H1 (cell line): ENCODE measurements around the gene KCNH8. TPM values are rescaled to one million over a fixed set of nuclear protein-coding genes. Genes with fewer than 3 reads are reported as not detected.

Experiments
- CTCF ChIA-PET: fragments of 300-600 bp; sonication (Branson Sonifier 250); formaldehyde crosslinking; loops from one replicate; lab custom pipeline; 2021; ENCODE audit not compliant: partially characterized antibody; lab: Charles Lee
- POLR2A ChIA-PET: fragments of 300-600 bp; sonication (Branson Sonifier 250); formaldehyde crosslinking; loops from one replicate; lab custom pipeline; 2021; ENCODE audit warnings: inconsistent platforms; ENCODE audit not compliant: partially characterized antibody; lab: Charles Lee
- DNase-seq, 2 experiments: peaks; one replicate each; pipeline versions ENCODE4 v3.0.0 to v3.0.0-alpha.2; 2010 to 2022; ENCODE audit warnings: low spot score in 2 of 2, low read depth in 1 of 2, mixed read lengths in 1 of 2
- FAIRE-seq: peaks from 2 replicates; lab custom pipeline; 2011; peaks lifted over from hg19 to GRCh38; lab: Jason Lieb, UNC
- H2AFZ ChIP-seq: 2 replicates; pipeline ENCODE4 v1.8.1; 2012; ENCODE audit warnings: low read length, inconsistent platforms
- H2AK5ac ChIP-seq: 2 replicates; pipeline ENCODE4 v1.6.1; 2013; ENCODE audit warnings: low read depth, low read length
- H2BK120ac ChIP-seq: replicated peaks from 2 replicates; pipeline ENCODE3; 2013; ENCODE audit warnings: low read depth, low read length, inconsistent platforms
- H2BK12ac ChIP-seq: 2 replicates; pipeline ENCODE4 v1.6.1; 2013; ENCODE audit warnings: low read depth, low read length
- H2BK15ac ChIP-seq: 2 replicates; pipeline ENCODE4 v1.6.1; 2013; ENCODE audit warnings: low read length
- H2BK20ac ChIP-seq: 2 replicates; pipeline ENCODE4 v1.6.1; 2013; ENCODE audit warnings: low read length
- H2BK5ac ChIP-seq: 2 replicates; pipeline ENCODE4 v1.6.1; 2013; ENCODE audit warnings: low read depth, low read length
- H3K14ac ChIP-seq: 2 replicates; pipeline ENCODE4 v1.6.1; 2013; ENCODE audit warnings: inconsistent platforms; ENCODE audit not compliant: insufficient read length
- H3K18ac ChIP-seq: 2 replicates; pipeline ENCODE4 v1.6.1; 2013; ENCODE audit warnings: low read length; ENCODE audit errors: extremely low read depth
- H3K23ac ChIP-seq: 2 replicates; pipeline ENCODE4 v1.6.1; 2013; ENCODE audit warnings: inconsistent platforms; ENCODE audit not compliant: insufficient read length
- H3K23me2 ChIP-seq: 2 replicates; pipeline ENCODE4 v1.6.1; 2013; ENCODE audit warnings: low read depth, low read length
- H3K27ac ChIP-seq: 2 replicates; pipeline ENCODE4 v1.6.1; 2011; ENCODE audit warnings: low read depth, low read length, inconsistent platforms
- H3K27me3 ChIP-seq, 4 experiments: replicated peaks in 1 of 4; 1 replicate in 1 of 4; 2 replicates in 3 of 4; pipeline versions ENCODE4 v1.6.1 to v1.8.1; 2011 to 2013; ENCODE audit warnings: low read length in 3 of 4, mild to moderate bottlenecking in 3 of 4, inconsistent platforms in 2 of 4, mixed read lengths in 2 of 4, moderate library complexity in 1 of 4; ENCODE audit not compliant: control insufficient read depth in 3 of 4, insufficient read depth in 3 of 4; ENCODE audit errors: extremely low read depth in 1 of 4
- H3K36me3 ChIP-seq, 4 experiments: 2 replicates each; pipeline versions ENCODE4 v1.6.1 to v1.8.1; 2011 to 2013; ENCODE audit warnings: mild to moderate bottlenecking in 4 of 4, low read length in 3 of 4, moderate library complexity in 2 of 4, control low read depth in 1 of 4, inconsistent platforms in 1 of 4; ENCODE audit not compliant: insufficient read depth in 4 of 4, control insufficient read depth in 2 of 4
- H3K4ac ChIP-seq: replicated peaks from 2 replicates; pipeline ENCODE3; 2013; ENCODE audit warnings: low read length, low read depth, mixed read lengths, inconsistent platforms; ENCODE audit not compliant: insufficient read length
- H3K4me1 ChIP-seq, 4 experiments: replicated peaks in 1 of 4; 1 replicate in 1 of 4; 2 replicates in 3 of 4; pipeline versions ENCODE4 v1.6.1 to v1.8.1; 2011 to 2013; ENCODE audit warnings: low read length in 3 of 4, inconsistent platforms in 2 of 4, mixed read lengths in 1 of 4; ENCODE audit not compliant: insufficient read depth in 4 of 4, control insufficient read depth in 3 of 4
- H3K4me2 ChIP-seq, 2 experiments: 2 replicates each; pipeline versions ENCODE4 v1.6.1 to v1.8.1; 2011 to 2013; ENCODE audit warnings: low read depth in 2 of 2, low read length in 2 of 2, control low read depth in 1 of 2, inconsistent platforms in 1 of 2, mild to moderate bottlenecking in 1 of 2; ENCODE audit not compliant: insufficient read depth in 1 of 2
- H3K4me3 ChIP-seq, 4 experiments: fragments of 200-600, 300-600 bp in 1 of 4; sonication (generic), shearing (Covaris generic), sonication (Bioruptor Twin) in 1 of 4; 2 replicates each; pipeline versions ENCODE4 v1.5.1 to v1.8.1; 2011 to 2016; ENCODE audit warnings: low read length in 4 of 4, low read depth in 3 of 4, control low read depth in 2 of 4, inconsistent platforms in 2 of 4, mild to moderate bottlenecking in 2 of 4, mixed read lengths in 1 of 4, moderate library complexity in 1 of 4; ENCODE audit not compliant: insufficient read depth in 2 of 4; ENCODE audit errors: extremely low read depth in 1 of 4
- H3K56ac ChIP-seq: replicated peaks from 2 replicates; pipeline ENCODE3; 2013; ENCODE audit warnings: low read depth, mild to moderate bottlenecking, mixed read lengths, low read length, inconsistent platforms; ENCODE audit not compliant: insufficient read length
- H3K79me1 ChIP-seq: 2 replicates; pipeline ENCODE4 v1.6.1; 2013; ENCODE audit warnings: low read depth, low read length, control low read depth
- H3K79me2 ChIP-seq, 2 experiments: 2 replicates each; pipeline versions ENCODE4 v1.6.1 to v1.8.1; 2012 to 2013; ENCODE audit warnings: low read length in 2 of 2, mild to moderate bottlenecking in 2 of 2, inconsistent platforms in 1 of 2; ENCODE audit not compliant: insufficient read depth in 2 of 2, control insufficient read depth in 1 of 2
- H3K9ac ChIP-seq, 4 experiments: replicated peaks in 1 of 4; 1 replicate in 1 of 4; 2 replicates in 3 of 4; pipeline versions ENCODE4 v1.6.1 to v1.8.1; 2011 to 2013; ENCODE audit warnings: low read depth in 3 of 4, low read length in 3 of 4, control low read depth in 2 of 4, mild to moderate bottlenecking in 2 of 4, moderate library complexity in 2 of 4, inconsistent platforms in 1 of 4; ENCODE audit errors: extremely low read depth in 1 of 4
- H3K9me3 ChIP-seq, 2 experiments: 2 replicates each; pipeline versions ENCODE4 v1.6.1 to v1.8.1; 2012 to 2013; ENCODE audit warnings: mild to moderate bottlenecking in 2 of 2, moderate library complexity in 2 of 2, control low read depth in 1 of 2, inconsistent platforms in 1 of 2, low read depth in 1 of 2, low read length in 1 of 2, mixed read lengths in 1 of 2; ENCODE audit not compliant: insufficient read depth in 2 of 2
- H4K20me1 ChIP-seq, 2 experiments: replicated peaks in 1 of 2; 2 replicates each; pipeline versions ENCODE3 to v1.8.1; 2011 to 2013; ENCODE audit warnings: inconsistent platforms in 2 of 2, low read length in 2 of 2, mild to moderate bottlenecking in 1 of 2; ENCODE audit not compliant: insufficient read depth in 2 of 2, control insufficient read depth in 1 of 2
- H4K5ac ChIP-seq: 2 replicates; pipeline ENCODE4 v1.6.1; 2013; ENCODE audit warnings: low read length, low read depth, mixed read lengths, inconsistent platforms; ENCODE audit not compliant: insufficient read length
- H4K8ac ChIP-seq: 2 replicates; pipeline ENCODE4 v1.8.0; 2013; ENCODE audit warnings: mild to moderate bottlenecking, moderate library complexity, low read length, inconsistent platforms; ENCODE audit not compliant: insufficient read depth; ENCODE audit errors: extremely low read depth
- H4K91ac ChIP-seq: replicated peaks from 2 replicates; pipeline ENCODE3; 2013; ENCODE audit warnings: low read length, mixed read lengths, inconsistent platforms; ENCODE audit not compliant: insufficient read length
- CEBPB ChIP-seq: IDR thresholded peaks from 2 replicates; pipeline ENCODE4 v1.6.1; 2012; ENCODE audit warnings: low read depth, low read length
- EGR1 ChIP-seq: IDR thresholded peaks from 2 replicates; pipeline ENCODE4 v1.6.1; 2011; ENCODE audit warnings: low read depth, low read length, borderline replicate concordance
- GABPA ChIP-seq: IDR thresholded peaks from 2 replicates; pipeline ENCODE4 v1.6.1; 2011; ENCODE audit warnings: mild to moderate bottlenecking, low read length, moderate library complexity, borderline replicate concordance; ENCODE audit not compliant: insufficient read depth
- HDAC6 ChIP-seq: IDR thresholded peaks from one replicate; pipeline ENCODE4 v1.7.1; 2012; ENCODE audit warnings: low read depth, mild to moderate bottlenecking, inconsistent platforms, low read length, moderate library complexity
- MAFK ChIP-seq: IDR thresholded peaks from 2 replicates; pipeline ENCODE4 v1.6.1; 2012; ENCODE audit warnings: low read depth, mild to moderate bottlenecking, improper control_type of control experiment, low read length
- RBBP5 ChIP-seq: IDR thresholded peaks from 2 replicates; pipeline ENCODE4 v1.7.1; 2012; ENCODE audit warnings: low read depth, mild to moderate bottlenecking, inconsistent platforms, low read length, moderate library complexity, borderline replicate concordance
- RNF2 ChIP-seq: fragments of 200-900, 300-1000 bp; sonication (generic); IDR thresholded peaks from 2 replicates; pipeline ENCODE4 v1.7.1; 2016; ENCODE audit warnings: borderline replicate concordance, low read depth, mild to moderate bottlenecking, antibody characterized with exemption, low read length; ENCODE audit not compliant: poor library complexity, severe bottlenecking; ENCODE audit errors: missing control alignments
- SIN3A ChIP-seq, 2 experiments: IDR thresholded peaks in 1 of 2; conservative IDR thresholded peaks in 1 of 2; 2 replicates each; pipeline ENCODE4 v1.6.1; 2011 to 2012; ENCODE audit warnings: low read length in 2 of 2, improper control_type of control experiment in 1 of 2, low read depth in 1 of 2, mild to moderate bottlenecking in 1 of 2
- SP2 ChIP-seq: IDR thresholded peaks from 2 replicates; pipeline ENCODE4 v1.6.1; 2012; ENCODE audit warnings: mild to moderate bottlenecking, low read length, inconsistent platforms
- TCF12 ChIP-seq: IDR thresholded peaks from 2 replicates; pipeline ENCODE4 v1.6.1; 2011; ENCODE audit warnings: low read depth, mild to moderate bottlenecking, low read length
- YY1 ChIP-seq: IDR thresholded peaks from 2 replicates; pipeline ENCODE4 v1.6.1; 2011; ENCODE audit warnings: low read depth, mild to moderate bottlenecking, low read length
- WGBS, 2 experiments: shearing (Covaris generic) in 1 of 2; methylation state at CpG; one replicate each; pipeline versions ENCODE4 v1.1.6 to v1.1.7; 2013 to 2015; ENCODE audit warnings: low lambda C conversion rate in 2 of 2, mixed read lengths in 2 of 2, inconsistent platforms in 1 of 2, low coverage in 1 of 2, missing lambda C conversion rate in 1 of 2; ENCODE audit not compliant: insufficient replicate concordance in 2 of 2, insufficient coverage in 1 of 2, insufficient read length in 1 of 2; ENCODE audit errors: extremely low coverage in 1 of 2, missing lambda C conversion rate in 1 of 2; 5-methylcytosine and 5-hydroxymethylcytosine counted together
- polyA plus RNA-seq, 7 experiments: library from polyadenylated mRNA; depleted of rRNA in 3 of 7; stranded (reverse) in 5 of 7; unstranded in 2 of 7; fragments of >200 nt in 5 of 7; fragments of 200-250 nt in 2 of 7; gene quantifications; 1 replicate in 5 of 7; 2 replicates in 1 of 7; 4 replicates in 1 of 7; pipeline versions ENCODE4 v1.2.1 to v1.2.3, GENCODE V29; 2011 to 2013; ENCODE audit warnings: missing spikeins in 2 of 7, mixed read lengths in 2 of 7
- total RNA-seq: library from RNA; stranded (reverse); fragmentation: NEBNext Ultra II Directional; extraction: Animal tissue kit (Norgen Biotek cat#: 25700); gene quantifications from 2 replicates; pipeline ENCODE4 v1.2.1, GENCODE V29; 2021
- TF ChIP-seq, protein P1 (sequence below): IDR thresholded peaks from 2 replicates; pipeline ENCODE4 v1.6.1; 2012; ENCODE audit warnings: inconsistent platforms
- TF ChIP-seq, protein P2 (sequence below): IDR thresholded peaks from 2 replicates; pipeline ENCODE4 v1.6.1; 2011; ENCODE audit warnings: low read depth, mild to moderate bottlenecking, low read length; ENCODE audit not compliant: insufficient read depth

Gene KCNH8
- total and polyA plus RNA-seq, 2 of the 8 experiments (the other 6 are each of a cell fraction or from before 2014, with no cell fraction given) = 2.2 to 2.4 TPM

DNA sequence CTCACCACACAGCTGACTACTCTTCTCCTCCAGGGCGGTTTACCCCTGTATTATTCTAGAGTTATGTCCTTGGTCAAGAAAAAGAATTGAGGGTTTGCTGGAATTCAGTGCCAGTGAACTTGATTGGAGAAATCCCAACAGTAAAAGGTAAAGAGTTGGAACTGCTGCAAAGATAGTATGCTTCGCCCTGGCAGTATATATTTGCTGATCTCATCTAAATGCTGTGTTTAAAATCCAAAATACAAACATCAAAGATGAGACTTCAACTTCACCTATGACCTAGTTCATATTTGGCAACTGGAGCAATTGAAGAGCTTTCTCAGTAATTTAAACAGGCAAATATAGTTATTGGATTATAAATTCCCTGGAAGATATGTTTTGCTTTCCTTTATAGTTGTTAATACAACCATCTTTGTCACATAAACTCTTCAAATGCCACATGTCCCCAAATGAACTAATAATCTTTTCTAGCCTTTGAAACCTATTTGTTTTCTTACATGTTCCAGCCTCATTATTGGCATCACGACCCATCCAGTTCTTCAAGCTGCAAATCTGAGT is 6.5 kb downstream of the KCNH8 start:
- H2AK5ac ChIP-seq = no peak overlapping the region
- no peak overlapping the region for H3K23ac ChIP-seq
- H4K91ac ChIP-seq = no peak overlapping the region
- H2BK120ac ChIP-seq = no peak overlapping the region
- no peaks in the 10 kb centered on the region for H3K4me1 ChIP-seq
- H3K4ac ChIP-seq = no peak overlapping the region
- no peak overlapping the region for H3K4me2 ChIP-seq
- H2BK15ac ChIP-seq = no peak overlapping the region
- no peak overlapping the region for H2BK5ac ChIP-seq
- H3K27ac ChIP-seq = no peak overlapping the region
- ChIA-PET POLR2A (no interaction called here), CTCF (interaction anchor here (0.9 to 1.1 kb wide), 2 partner anchors 19 to 33 kb away, joined by 3 to 4 read pairs; no protein-coding TSS in a partner anchor)
- no peak overlapping the region for H2BK20ac ChIP-seq
- H4K5ac ChIP-seq = no peak overlapping the region
- H4K8ac ChIP-seq = no peak overlapping the region
- H4K20me1 ChIP-seq = no peaks in the 10 kb centered on the region
- 90% methylated on average over 3 of the region's 3 CpGs; no CpG with 5 or more reads in 1 of the 2 experiments for WGBS, 2 experiments
- no peaks in the 10 kb centered on the region for H3K9me3 ChIP-seq
- no peak overlapping the region for H3K9ac ChIP-seq
- no peaks in the 10 kb centered on the region for H3K27me3 ChIP-seq
- DNase-seq (no peak), FAIRE-seq (no peak)
- H3K56ac ChIP-seq = no peak overlapping the region
- peaks cover 0 to 19% of the 10 kb centered on the region in 2 experiments; a peak in 2 of 4 replicates for H3K79me2 ChIP-seq
- no peaks in the 10 kb centered on the region for H3K36me3 ChIP-seq
- H2AFZ ChIP-seq = no peak overlapping the region
- no peak overlapping the region for H3K4me3 ChIP-seq
- H3K18ac ChIP-seq = no peak overlapping the region
- H3K79me1 ChIP-seq = no peaks in the 10 kb centered on the region
- H2BK12ac ChIP-seq = no peak overlapping the region
- H3K14ac ChIP-seq = no peak overlapping the region
- H3K23me2 ChIP-seq = no peaks in the 10 kb centered on the region
- no peak for TF ChIP-seq TCF12
- no peak for TF ChIP-seq SP2
- TF ChIP-seq MAFK = no peak
- TF ChIP-seq CEBPB = no peak
- no peak for TF ChIP-seq RNF2
- TF ChIP-seq SIN3A (conservative IDR thresholded peaks at IDR 0.05 in 1 of 2, IDR thresholded peaks at IDR 0.05 in 1 of 2; ENCODE audit: low read depth in 1 of 2, low read length in 2 of 2) = no peak
- no peak for TF ChIP-seq HDAC6
- TF ChIP-seq GABPA = no peak
- TF ChIP-seq YY1 = no peak
- no peak for TF ChIP-seq RBBP5
- TF ChIP-seq EGR1 = no peak
- TF ChIP-seq, protein P1, sequence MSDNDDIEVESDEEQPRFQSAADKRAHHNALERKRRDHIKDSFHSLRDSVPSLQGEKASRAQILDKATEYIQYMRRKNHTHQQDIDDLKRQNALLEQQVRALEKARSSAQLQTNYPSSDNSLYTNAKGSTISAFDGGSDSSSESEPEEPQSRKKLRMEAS = no peak
- TF ChIP-seq, protein P2, sequence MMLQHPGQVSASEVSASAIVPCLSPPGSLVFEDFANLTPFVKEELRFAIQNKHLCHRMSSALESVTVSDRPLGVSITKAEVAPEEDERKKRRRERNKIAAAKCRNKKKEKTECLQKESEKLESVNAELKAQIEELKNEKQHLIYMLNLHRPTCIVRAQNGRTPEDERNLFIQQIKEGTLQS = no peak
